Osteoblast (primary cell): ENCODE data around the gene MAGEF1. TPM values are rescaled to one million over a fixed set of nuclear protein-coding genes. Genes with fewer than 3 reads are reported as not detected.

Source experiments
- DNase-seq: peaks from one replicate; pipeline ENCODE4 v3.0.0; 2011; ENCODE audit warnings: low spot score, mixed read lengths; ENCODE audit not compliant: insufficient read length; ENCODE audit errors: missing footprints
- H2AFZ ChIP-seq: 2 replicates; pipeline ENCODE4 v1.6.0; 2011; ENCODE audit warnings: mild to moderate bottlenecking, low read length
- H3K27ac ChIP-seq: 2 replicates; pipeline ENCODE4 v1.5.1; 2011; ENCODE audit warnings: mild to moderate bottlenecking, low read depth, low read length, moderate library complexity
- H3K27me3 ChIP-seq: 2 replicates; pipeline ENCODE4 v1.6.0; 2012; ENCODE audit warnings: mild to moderate bottlenecking, control low read depth, inconsistent platforms, low read length, moderate library complexity; ENCODE audit not compliant: insufficient read depth
- H3K36me3 ChIP-seq: 2 replicates; pipeline ENCODE4 v1.5.1; 2011; ENCODE audit warnings: mild to moderate bottlenecking, low read length, control low read depth, moderate library complexity; ENCODE audit not compliant: insufficient read depth
- H3K4me1 ChIP-seq: 2 replicates; pipeline ENCODE4 v1.5.1; 2011; ENCODE audit warnings: mild to moderate bottlenecking, low read length, control low read depth, moderate library complexity; ENCODE audit not compliant: insufficient read depth
- H3K4me2 ChIP-seq: 2 replicates; pipeline ENCODE4 v1.6.0; 2011; ENCODE audit warnings: mild to moderate bottlenecking, low read length; ENCODE audit not compliant: insufficient read depth
- H3K4me3 ChIP-seq: fragments of 200-600 bp; sonication (generic); 3 replicates; pipeline ENCODE4 v1.5.1; 2012; ENCODE audit warnings: mild to moderate bottlenecking, low read length, inconsistent platforms; ENCODE audit not compliant: insufficient read depth
- H3K79me2 ChIP-seq: 2 replicates; pipeline ENCODE4 v1.6.0; 2012; ENCODE audit warnings: mild to moderate bottlenecking, low read length, control low read depth, inconsistent platforms; ENCODE audit not compliant: insufficient read depth
- H3K9me3 ChIP-seq: 2 replicates; pipeline ENCODE4 v1.5.1; 2011; ENCODE audit warnings: low read depth, low read length, control low read depth
- H4K20me1 ChIP-seq: 2 replicates; pipeline ENCODE4 v1.6.0; 2012; ENCODE audit warnings: mild to moderate bottlenecking, low read length, control low read depth; ENCODE audit not compliant: insufficient read depth
- total RNA-seq: library from RNA; depleted of rRNA; stranded (reverse); fragments of >200 nt; gene quantifications from 2 replicates; pipeline ENCODE4 v1.2.3, GENCODE V29; 2012
- TF ChIP-seq, protein P1 (sequence below): IDR thresholded peaks from 2 replicates; pipeline ENCODE4 v1.5.1; 2011; ENCODE audit warnings: mild to moderate bottlenecking, low read depth, low read length, moderate library complexity; ENCODE audit errors: extremely low read depth

MAGEF1 gene
- total RNA-seq, 1 donor: 18.8 TPM

DNA sequence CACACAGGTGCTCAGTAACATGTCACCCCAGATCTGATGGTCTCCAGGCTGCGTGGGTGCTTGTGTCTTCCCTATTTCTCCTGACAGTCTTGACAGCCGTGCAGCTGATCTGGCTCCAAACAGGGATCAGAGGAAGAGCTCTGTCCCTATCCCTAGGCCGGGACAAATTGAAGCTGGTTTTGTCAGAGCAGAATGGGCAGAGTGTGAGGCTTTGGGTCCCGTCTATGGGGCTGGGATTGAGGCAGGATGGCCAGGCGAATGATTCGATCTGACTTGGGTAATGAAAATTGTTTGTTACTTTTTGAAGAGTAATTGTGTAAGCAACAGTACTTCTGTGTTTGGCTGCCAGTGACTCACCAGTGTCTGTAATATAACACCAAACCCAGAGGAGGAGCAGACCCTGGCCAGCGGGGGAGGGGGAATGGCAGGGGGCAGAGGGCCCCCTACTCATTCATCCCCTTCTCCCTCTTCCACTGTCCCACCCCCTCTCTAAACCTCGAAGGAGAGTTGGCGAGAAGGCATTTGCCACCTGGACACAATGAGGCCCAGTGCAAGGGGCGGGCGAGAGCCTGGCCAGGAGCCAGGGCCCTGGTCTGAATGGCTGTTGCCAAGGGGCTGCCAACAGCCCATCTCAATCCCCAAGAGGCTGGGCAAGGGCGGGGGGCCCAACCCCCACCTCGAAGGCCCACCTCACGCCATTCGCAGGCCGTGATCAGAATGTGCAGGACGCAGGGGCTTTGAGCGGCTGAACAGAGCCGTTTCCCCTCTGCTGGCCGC is 4.9 kb upstream of the MAGEF1 start:
- H3K4me2 ChIP-seq: peak overlapping the region; percentile 59
- no peaks in the 10 kb centered on the region for H3K36me3 ChIP-seq
- H3K4me1 ChIP-seq: peaks cover 18% of the 10 kb centered on the region
- peak overlapping the region; percentile 52 for H2AFZ ChIP-seq
- TF ChIP-seq, protein P1, sequence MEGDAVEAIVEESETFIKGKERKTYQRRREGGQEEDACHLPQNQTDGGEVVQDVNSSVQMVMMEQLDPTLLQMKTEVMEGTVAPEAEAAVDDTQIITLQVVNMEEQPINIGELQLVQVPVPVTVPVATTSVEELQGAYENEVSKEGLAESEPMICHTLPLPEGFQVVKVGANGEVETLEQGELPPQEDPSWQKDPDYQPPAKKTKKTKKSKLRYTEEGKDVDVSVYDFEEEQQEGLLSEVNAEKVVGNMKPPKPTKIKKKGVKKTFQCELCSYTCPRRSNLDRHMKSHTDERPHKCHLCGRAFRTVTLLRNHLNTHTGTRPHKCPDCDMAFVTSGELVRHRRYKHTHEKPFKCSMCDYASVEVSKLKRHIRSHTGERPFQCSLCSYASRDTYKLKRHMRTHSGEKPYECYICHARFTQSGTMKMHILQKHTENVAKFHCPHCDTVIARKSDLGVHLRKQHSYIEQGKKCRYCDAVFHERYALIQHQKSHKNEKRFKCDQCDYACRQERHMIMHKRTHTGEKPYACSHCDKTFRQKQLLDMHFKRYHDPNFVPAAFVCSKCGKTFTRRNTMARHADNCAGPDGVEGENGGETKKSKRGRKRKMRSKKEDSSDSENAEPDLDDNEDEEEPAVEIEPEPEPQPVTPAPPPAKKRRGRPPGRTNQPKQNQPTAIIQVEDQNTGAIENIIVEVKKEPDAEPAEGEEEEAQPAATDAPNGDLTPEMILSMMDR: no peak
- peak; percentile 91 for DNase-seq
- H3K27me3 ChIP-seq: no peaks in the 10 kb centered on the region
- no peaks in the 10 kb centered on the region for H4K20me1 ChIP-seq
- H3K9me3 ChIP-seq: no peaks in the 10 kb centered on the region
- H3K79me2 ChIP-seq: no peaks in the 10 kb centered on the region
- peak overlapping the region; percentile 48 for H3K27ac ChIP-seq
- H3K4me3 ChIP-seq: peak overlapping the region; percentile 11

DNA sequence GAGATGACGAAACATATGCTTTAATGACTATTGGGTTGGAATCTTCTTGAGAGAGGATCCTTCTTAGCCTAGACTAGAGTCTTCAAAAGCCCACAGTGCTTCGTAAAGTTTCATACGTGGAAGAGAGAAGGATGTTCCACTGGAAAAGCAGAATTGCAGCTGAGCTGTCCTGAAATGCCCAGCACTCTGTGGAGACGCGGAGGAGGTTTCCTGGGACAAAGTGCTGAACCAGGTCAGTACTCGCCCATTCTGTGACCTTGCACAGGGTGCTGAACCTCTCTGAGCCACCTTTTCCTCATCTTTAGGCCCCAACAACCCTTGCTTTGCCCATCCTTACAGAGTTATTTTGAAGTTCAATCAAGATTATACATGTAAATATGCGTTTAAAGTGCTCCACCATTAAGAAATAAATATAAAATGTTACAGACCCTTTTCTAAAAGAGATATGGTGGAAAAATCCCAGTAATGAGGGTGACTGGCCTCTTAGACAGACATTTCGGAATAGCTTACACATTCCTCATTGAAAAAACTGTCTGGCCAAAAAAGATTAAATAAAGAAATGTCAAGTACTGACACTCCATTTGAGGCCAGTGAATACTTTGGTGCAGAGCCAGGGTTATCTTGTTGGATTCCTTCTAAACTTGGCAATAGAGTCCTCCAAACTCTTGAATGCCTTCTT is 4.2 kb upstream of the MAGEF1 start:
- Histone ChIP-seq H3K27me3 (no peaks in the 10 kb centered on the region), H2AFZ (peak overlapping the region; percentile 52), H3K36me3 (no peaks in the 10 kb centered on the region), H3K79me2 (peaks cover under 1% of the 10 kb centered on the region), H3K9me3 (no peaks in the 10 kb centered on the region), H3K4me3 (peak overlapping the region; percentile 11), H3K4me2 (peak overlapping the region; percentile 59), H3K27ac (peak overlapping the region; percentile 48), H4K20me1 (no peaks in the 10 kb centered on the region), H3K4me1 (peaks cover 19% of the 10 kb centered on the region)
- no peak for DNase-seq
- TF ChIP-seq, protein P1: no peak

DNA sequence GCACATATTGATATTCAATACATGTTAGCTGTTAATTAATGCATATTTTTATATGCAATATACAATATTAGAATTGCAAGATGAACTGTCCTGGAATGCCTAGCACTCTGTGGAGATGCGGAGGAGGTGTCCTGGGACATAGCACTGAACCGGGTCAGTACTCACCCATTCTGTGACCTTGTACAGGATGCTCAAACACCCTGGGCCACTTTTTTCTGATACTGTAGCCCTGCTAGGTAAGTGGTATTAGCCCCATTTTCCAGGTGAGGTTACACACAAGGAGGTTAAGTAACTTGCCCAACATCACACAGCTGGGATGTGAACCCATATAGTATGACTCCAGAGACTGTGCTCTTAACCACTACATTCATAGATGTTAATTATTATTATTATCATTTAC is 1.7 kb upstream of the MAGEF1 start:
- peaks cover 22% of the 10 kb centered on the region for H3K79me2 ChIP-seq
- no peak overlapping the region for H3K4me2 ChIP-seq
- H3K27ac ChIP-seq: no peak overlapping the region
- no peaks in the 10 kb centered on the region for H4K20me1 ChIP-seq
- peaks cover 5% of the 10 kb centered on the region for H3K36me3 ChIP-seq
- H3K27me3 ChIP-seq: no peaks in the 10 kb centered on the region
- TF ChIP-seq, protein P1: no peak
- DNase-seq: no peak
- no peak overlapping the region for H2AFZ ChIP-seq
- no peaks in the 10 kb centered on the region for H3K9me3 ChIP-seq
- H3K4me1 ChIP-seq: peaks cover 29% of the 10 kb centered on the region
- H3K4me3 ChIP-seq: no peak overlapping the region

DNA sequence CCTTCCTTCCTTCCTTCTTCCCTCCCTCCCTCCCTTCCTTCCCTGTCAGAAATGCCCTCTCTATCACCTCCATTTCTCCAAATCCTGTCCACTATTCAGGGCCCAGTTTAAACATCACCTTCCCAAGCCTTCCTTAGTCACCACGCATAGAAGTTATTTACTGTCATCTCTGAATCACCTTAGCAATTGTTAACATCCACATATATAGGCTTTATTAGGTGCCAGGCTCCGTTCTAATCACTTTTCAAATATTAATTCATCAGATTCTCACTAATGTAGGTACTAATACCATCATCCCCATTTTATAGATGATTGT is 1.1 kb upstream of the MAGEF1 start:
- DNase-seq: no peak
- no peaks in the 10 kb centered on the region for H3K9me3 ChIP-seq
- no peak overlapping the region for H2AFZ ChIP-seq
- H3K4me3 ChIP-seq: no peak overlapping the region
- no peaks in the 10 kb centered on the region for H3K27me3 ChIP-seq
- H3K79me2 ChIP-seq: peaks cover 24% of the 10 kb centered on the region
- peaks cover 29% of the 10 kb centered on the region for H3K4me1 ChIP-seq
- no peaks in the 10 kb centered on the region for H4K20me1 ChIP-seq
- H3K36me3 ChIP-seq: peaks cover 5% of the 10 kb centered on the region
- no peak overlapping the region for H3K27ac ChIP-seq
- no peak overlapping the region for H3K4me2 ChIP-seq
- TF ChIP-seq, protein P1: no peak
